BLaER1 (cell line): ENCODE data around the gene CPNE7.

Source experiments
- H3K27ac ChIP-seq: shearing (Covaris generic); formaldehyde crosslinking; 2 replicates; pipeline ENCODE4 v1.8.1; 2022
- H3K27me3 ChIP-seq: shearing (Covaris generic); formaldehyde crosslinking; 2 replicates; pipeline ENCODE4 v1.8.1; 2022
- H3K36me3 ChIP-seq: shearing (Covaris generic); formaldehyde crosslinking; 2 replicates; pipeline ENCODE4 v1.8.1; 2022
- H3K4me1 ChIP-seq: shearing (Covaris generic); formaldehyde crosslinking; 2 replicates; pipeline ENCODE4 v1.8.1; 2022
- H3K4me2 ChIP-seq: shearing (Covaris generic); formaldehyde crosslinking; 2 replicates; pipeline ENCODE4 v1.8.1; 2022
- H3K4me3 ChIP-seq: shearing (Covaris generic); formaldehyde crosslinking; 2 replicates; pipeline ENCODE4 v1.8.1; 2022
- H3K9ac ChIP-seq: shearing (Covaris generic); formaldehyde crosslinking; 2 replicates; pipeline ENCODE4 v1.8.1; 2022
- H3K9me3 ChIP-seq: shearing (Covaris generic); formaldehyde crosslinking; 2 replicates; pipeline ENCODE4 v1.8.1; 2022
- H4K20me1 ChIP-seq: shearing (Covaris generic); formaldehyde crosslinking; 2 replicates; pipeline ENCODE4 v1.8.1; 2022
- Cebpa-rat ChIP-seq: shearing (Covaris generic); IDR thresholded peaks from 2 replicates; pipeline ENCODE4 v1.8.1; 2022

The CPNE7 gene

DNA sequence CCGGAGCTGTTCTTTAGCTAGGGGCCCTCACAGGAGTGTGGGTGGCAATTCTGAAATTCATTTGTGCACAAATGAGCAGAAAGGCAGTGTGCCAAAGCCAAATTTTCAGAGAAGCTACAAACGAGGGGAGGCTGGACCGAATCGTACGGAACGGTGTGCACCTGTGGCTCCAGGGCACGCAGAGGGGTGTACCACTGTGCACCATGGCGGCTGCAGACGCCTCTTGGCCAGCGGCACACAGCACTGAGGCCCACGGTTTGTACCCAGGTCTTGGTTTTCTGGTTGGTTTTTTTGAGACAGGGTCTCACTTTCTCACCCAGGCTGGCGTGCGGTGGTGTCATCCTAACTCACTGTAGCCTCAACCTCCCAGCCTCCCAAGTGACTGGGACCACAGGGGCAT, 67.0 kb downstream of the CPNE7 start:
- peaks cover 50% of the 10 kb centered on the region for H3K4me1 ChIP-seq
- H3K27me3 ChIP-seq, result no peaks in the 10 kb centered on the region
- H3K36me3 ChIP-seq, result peaks cover 45% of the 10 kb centered on the region
- H3K4me2 ChIP-seq, result 0 out of 2 replicates have a peak overlapping the region, but pooled peaks have one; percentile 95
- no peak for TF ChIP-seq Cebpa-rat
- H3K27ac ChIP-seq, result 0 out of 2 replicates have a peak overlapping the region, but pooled peaks have one; percentile 8
- H3K4me3 ChIP-seq, result no peak overlapping the region
- no peak overlapping the region for H3K9ac ChIP-seq
- no peaks in the 10 kb centered on the region for H3K9me3 ChIP-seq
- peaks cover under 1% of the 10 kb centered on the region; the same call in 1 of the 2 replicates for H4K20me1 ChIP-seq

DNA sequence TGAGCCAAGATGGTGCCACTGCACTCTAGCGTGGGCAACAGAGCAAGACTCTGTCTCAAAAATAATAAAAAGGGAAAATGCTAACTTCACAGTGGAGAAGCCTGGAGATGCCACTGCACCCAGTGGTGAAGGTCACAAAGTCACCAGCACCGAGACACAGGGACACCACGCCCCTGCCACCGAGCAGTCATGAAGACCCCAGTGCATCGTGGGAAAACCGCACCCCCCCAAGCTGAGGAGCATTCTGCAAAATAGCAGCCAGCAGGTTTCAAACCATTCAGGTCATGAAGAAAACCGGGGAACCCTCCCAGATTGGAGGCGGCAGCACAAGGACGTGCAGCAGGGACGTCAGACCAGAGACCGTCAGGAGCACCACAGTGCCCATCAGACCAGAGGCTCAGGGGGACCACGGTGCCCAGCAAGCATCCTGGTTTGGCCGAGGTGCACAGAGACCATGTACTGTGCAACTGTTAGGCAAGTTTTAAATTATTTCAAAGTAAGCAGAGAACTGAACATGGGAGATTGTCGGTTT, 68.3 kb downstream of the CPNE7 start:
- Histone ChIP-seq H3K9me3 (no peaks in the 10 kb centered on the region), H4K20me1 (no peaks in the 10 kb centered on the region), H3K36me3 (peaks cover 44% of the 10 kb centered on the region), H3K27me3 (no peaks in the 10 kb centered on the region), H3K4me2 (no peak overlapping the region), H3K9ac (no peak overlapping the region; the same call in 1 of the 2 replicates), H3K27ac (0 out of 2 replicates have a peak overlapping the region, but pooled peaks have one; percentile 9), H3K4me3 (no peak overlapping the region), H3K4me1 (peaks cover 41% of the 10 kb centered on the region)
- no peak for TF ChIP-seq Cebpa-rat

DNA sequence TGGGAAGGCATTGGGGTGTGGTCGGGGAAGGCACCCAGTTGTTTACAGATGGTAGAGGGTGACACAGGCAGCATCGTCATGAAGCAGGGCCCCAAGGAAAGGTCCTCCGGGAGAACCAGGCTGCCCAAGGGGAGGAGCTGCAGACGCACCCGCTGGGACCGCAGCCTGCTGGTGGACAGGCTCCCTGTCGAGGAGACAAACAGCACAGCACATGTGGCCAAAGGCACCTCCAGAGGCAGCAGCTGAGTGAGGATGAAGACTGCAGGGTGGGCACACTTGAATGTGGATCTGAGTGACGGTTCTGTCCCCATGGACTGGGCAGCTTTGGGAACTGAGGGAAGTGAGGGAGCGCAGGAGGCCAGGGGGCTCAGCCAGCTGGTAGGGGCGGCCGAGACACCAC, 69.6 kb downstream of the CPNE7 start:
- H3K27ac ChIP-seq, result no peak overlapping the region; the same call in 1 of the 2 replicates
- H3K4me2 ChIP-seq, result no peak overlapping the region
- H3K9me3 ChIP-seq, result no peaks in the 10 kb centered on the region
- no peak for TF ChIP-seq Cebpa-rat
- peaks cover 54% of the 10 kb centered on the region for H3K36me3 ChIP-seq
- H4K20me1 ChIP-seq, result peaks cover 2% of the 10 kb centered on the region; the same call in 1 of the 2 replicates
- H3K27me3 ChIP-seq, result no peaks in the 10 kb centered on the region
- peaks cover 33% of the 10 kb centered on the region for H3K4me1 ChIP-seq
- no peak overlapping the region for H3K9ac ChIP-seq
- H3K4me3 ChIP-seq, result no peak overlapping the region

DNA sequence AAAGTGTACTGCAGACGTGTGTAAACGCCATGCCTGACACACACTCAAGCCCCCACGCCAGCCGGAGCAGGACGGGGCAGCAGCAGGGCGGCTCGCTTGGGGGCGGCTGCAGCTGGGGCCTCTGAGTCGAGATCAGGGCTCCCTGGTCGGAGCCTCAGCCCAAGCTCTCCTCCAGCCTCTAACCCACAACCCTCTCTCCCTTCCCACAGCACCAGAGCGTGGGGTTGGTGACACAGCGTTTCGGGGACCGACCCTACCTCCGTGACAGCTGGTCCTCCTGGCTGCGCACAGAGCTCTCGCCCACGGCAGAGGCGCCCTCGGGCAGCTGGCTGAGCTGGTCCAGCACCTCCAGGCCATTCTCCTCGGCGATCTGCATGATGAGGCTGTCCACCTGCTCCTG, 70.7 kb downstream of the CPNE7 start:
- H3K9me3 ChIP-seq, result no peaks in the 10 kb centered on the region
- no peak overlapping the region for H3K9ac ChIP-seq
- H3K27me3 ChIP-seq, result no peaks in the 10 kb centered on the region
- H4K20me1 ChIP-seq, result peaks cover 13% of the 10 kb centered on the region
- H3K36me3 ChIP-seq, result peaks cover 65% of the 10 kb centered on the region
- no peak for TF ChIP-seq Cebpa-rat
- H3K4me1 ChIP-seq, result peaks cover 21% of the 10 kb centered on the region
- no peak overlapping the region for H3K4me2 ChIP-seq
- no peak overlapping the region for H3K4me3 ChIP-seq
- no peak overlapping the region for H3K27ac ChIP-seq
